ENCODE measurements around the gene TMC5.

Gene TMC5

DNA sequence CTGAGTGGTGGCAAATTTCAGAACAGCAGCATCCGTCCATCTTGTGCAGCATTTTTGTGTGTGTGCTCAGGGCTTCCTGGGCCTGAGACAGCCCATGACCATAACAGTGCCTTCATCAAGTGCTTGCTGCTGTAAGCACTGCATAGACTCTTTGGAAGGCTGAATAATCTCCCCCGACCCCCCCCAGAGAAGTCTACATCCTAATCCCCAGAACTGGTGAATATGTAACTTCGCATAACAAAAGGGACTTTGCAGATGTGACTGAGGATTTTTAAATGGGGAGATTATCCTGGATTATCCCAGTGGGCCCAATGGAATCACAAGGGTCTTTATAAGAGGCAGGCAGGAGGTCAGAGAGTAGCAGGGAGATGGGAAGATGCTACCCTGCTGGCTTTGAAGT is 50.6 kb downstream of the TMC5 start:
- FAIRE-seq = no peak

DNA sequence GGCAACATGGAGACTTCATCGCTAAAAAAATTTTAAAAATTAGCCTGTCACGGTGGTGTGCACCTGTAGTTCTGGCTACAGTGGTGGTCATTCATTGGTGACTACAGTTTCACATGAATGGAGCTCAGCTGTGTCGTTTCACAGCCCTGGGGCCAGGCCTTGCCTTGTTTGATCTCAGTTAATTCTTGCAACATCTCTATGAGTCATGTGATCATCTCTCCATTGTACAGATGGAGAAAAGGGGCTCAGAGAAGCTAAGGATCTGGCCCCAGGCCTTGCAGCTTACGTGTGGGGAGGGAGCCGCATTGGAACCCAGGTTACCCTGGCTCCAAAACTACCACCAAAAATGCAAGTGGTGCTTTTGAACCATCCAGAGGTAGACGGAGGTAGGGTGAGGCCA is 54.8 kb downstream of the TMC5 start:
- FAIRE-seq = no peak

DNA sequence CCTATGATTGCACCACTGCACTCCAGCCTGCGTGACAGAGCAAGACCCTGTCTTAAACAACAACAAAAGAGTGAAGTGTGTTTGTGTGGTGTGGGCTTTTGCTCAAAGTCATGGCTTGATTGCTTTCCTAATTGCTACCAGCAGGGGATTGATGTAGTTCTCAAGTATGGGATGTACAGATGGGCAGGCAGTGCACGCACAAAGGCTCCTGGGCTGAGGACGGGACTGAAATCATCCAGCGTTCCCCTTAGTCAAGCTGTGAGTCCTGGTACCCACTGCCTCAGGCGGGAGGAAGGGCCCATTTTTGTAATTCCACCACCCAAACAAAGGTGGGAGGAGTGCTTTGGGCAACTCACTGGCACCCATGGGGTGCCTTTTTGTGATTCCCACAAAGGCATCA is 56.9 kb downstream of the TMC5 start:
- FAIRE-seq = no peak

DNA sequence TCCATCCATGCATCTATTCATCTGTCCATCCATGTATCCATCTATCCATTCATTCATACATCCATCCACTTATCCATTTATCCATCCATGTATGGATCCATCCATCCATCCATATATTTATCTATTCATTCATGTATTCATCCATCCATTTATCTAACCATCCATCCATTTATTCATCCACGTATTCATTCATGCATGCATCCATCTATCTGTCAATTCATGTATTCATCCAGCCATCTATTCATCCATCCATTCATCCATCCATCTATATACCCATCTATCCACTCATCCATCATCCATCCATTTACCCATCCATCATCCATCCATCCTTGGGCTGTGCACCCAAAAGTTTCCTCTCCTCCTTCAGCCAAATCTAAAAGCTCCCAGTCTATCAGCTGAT is 60.8 kb downstream of the TMC5 start:
- no peak for FAIRE-seq

DNA sequence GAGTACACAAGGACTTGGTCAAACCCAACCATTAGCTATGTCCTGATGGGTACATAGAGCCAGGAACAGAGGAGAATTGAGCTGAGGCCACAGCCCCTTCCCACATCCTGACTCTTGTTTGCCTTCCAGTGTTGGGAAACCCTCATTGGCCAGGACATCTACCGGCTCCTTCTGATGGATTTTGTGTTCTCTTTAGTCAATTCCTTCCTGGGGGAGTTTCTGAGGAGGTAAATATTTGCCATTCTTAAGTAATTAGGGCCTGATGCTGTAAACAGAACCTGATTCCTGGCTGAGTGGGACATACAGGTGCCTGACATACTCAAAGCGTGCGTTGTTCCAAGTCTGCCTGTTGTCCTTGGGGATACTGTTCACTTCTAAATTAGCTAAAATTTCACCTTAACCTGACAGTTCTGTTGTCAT is 61.6 kb downstream of the TMC5 start:
- no peak for FAIRE-seq

DNA sequence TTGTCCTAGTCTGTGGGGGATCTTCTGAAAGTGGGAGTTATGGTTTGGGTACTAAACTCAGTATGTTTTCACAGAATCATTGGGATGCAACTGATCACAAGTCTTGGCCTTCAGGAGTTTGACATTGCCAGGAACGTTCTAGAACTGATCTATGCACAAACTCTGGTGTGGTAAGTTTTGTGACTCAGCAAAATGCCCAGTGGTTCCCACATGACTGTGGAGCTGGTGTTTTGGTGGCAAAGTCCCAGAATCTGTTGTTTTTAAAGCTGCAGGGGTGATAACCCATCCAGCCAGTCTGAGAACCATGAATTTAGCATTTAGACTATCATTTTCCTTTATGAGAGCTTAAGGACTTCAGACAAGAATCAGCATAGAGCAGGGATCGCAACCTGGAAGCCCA is 63.6 kb downstream of the TMC5 start:
- FAIRE-seq = no peak

DNA sequence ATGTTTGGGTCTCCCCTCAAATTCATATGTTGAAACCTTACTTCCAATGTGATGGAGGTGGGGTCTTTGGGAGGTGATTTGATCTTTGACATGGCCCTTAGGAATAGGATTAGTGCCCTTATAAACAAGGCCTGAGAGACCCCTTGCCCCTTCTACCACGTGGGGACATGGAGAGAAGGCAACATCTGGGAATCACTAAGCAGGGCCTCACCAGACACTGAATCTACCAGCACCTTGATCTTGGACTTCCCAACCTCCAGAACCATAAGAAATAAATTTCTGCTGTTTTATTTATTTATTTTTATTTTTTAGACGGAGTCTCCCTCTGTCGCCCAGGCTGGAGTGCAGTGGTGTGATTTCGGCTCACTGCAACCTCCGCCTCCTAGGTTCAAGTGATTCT is 64.1 kb downstream of the TMC5 start:
- no peak for FAIRE-seq

DNA sequence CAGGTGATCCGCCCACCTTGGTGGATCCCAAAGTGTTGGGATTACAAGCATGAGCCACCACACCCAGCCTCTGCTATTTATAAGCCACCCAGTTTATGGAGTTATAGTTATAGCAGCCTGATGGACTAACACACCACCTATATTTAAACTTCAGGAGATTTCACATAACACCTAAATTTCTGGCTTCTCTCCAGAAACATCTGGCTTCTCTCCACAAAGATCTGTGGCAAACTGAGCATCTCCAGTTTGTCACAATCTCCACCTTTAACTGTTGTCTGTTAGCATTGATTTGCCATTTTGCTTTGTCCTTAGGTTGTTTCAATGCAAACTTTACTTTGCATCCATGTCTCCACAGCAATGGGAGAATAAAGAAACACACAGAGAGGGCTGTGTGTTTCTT is 64.6 kb downstream of the TMC5 start:
- FAIRE-seq = no peak

DNA sequence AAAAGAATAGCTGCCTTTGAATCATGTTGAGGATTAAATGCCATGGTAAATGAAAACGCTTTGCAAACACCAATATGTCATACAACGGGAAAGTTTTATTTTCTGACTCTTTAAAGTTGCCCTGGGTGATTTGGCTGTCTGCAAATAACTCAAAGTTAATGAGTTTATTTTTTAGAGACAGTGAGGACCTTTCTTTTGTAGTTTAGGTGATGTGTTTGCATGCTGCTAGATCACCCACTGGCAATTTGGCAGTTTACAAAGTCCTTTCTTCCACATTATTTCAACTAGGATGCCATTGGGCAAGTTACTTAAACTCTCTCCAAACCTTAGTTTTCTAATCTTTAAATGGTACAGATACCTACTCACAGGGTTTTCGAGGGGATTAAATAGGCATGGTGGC is 66.4 kb downstream of the TMC5 start:
- FAIRE-seq = no peak

DNA sequence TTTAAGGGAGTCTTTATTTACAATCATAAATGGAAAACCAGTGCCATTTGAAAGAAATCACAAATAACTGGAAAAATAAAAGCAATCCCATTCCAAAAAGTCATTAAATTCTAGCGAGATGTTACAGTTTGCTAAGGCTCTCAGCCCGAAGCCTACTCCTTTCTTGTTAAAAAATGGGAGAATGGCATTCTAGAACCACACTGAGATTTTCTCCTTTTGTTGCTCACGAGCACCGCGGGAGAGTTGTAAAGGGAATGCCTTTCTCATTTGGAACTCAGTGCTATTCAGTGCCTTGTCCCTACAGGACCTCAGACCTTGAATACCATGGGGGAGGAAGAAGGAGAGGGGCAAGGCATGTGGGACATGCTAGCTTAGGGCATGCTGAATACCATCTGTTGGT is 67.9 kb downstream of the TMC5 start:
- FAIRE-seq = no peak

DNA sequence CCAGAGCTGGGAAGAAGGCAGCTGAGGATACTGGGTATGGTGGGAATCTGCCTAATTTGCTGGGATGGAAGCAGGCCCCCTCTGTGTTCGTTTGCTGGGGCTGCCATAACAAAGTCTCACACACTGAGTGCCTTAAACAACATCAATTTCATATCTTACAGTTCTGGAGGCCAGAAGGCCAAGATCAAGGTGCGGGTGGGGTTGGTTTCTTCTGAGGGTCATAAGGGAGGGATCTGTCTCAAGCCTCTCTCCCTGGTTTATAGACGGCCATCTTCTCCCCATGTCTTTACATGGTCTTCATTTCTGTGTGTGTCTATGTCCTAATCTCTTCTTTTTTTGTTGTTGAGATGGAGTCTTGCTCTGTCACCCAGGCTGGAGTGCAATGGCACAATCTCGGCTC is 68.4 kb downstream of the TMC5 start:
- FAIRE-seq = no peak

DNA sequence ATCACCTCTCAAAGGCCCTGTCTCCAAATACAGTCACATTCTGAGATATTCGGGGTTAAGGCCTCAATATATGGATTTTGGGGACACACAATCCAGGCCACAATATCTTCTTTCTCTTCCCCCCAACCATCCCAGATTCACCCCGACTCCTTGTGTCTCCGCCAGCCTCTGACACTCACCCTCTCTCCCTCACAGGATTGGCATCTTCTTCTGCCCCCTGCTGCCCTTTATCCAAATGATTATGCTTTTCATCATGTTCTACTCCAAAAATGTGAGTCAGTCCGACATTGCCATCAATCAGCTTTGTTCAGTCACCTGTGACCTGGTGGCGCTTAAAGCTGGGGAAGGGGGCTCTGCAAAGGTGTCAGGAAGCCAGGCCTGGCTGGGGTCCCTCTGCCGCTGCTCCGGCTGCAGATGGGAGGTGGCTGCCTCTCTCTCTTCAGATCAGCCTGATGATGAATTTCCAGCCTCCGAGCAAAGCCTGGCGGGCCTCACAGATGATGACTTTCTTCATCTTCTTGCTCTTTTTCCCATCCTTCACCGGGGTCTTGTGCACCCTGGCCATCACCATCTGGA is 69.2 kb downstream of the TMC5 start:
- FAIRE-seq = no peak

DNA sequence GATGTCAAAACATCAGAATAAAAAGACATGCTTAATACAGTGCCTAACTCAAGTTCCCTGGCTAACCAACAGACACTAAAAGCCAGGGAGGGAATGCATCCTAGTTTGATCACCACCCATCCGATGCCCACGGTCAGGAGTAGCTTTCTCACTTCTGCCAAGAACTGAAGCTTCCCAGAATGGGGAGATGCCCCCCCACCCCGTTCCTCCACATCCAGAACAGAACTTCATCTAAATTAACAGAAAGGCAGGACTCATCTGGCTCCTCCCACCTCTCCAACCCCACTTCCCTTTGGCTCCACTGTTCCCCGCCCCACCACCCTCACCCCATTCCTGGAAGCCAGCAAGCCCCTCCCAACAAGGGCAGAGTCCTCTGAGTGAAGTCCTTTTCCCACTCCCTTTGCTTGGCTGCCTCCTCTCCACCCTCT is 70.5 kb downstream of the TMC5 start:
- FAIRE-seq = no peak

DNA sequence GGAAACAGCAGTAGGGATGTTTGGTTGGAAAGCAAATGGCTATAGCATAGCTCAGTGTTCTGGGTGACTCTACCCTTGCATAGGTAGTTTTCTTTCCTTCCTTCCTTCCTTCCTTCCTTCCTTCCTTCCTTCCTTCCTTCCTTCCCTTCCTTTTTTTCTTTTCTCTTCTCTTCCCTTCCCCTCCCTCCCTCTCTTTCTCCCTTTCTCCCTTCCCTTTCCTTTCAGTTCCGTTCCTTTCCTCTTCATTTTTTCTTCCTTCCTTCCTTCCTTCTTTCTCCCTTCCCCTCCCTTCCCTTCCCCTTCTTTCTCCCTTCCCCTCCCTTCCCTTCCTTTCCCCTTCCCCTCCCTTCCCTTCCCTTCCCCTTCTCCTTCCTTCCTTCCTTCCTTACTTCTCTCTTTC is 72.9 kb downstream of the TMC5 start:
- FAIRE-seq = no peak

DNA sequence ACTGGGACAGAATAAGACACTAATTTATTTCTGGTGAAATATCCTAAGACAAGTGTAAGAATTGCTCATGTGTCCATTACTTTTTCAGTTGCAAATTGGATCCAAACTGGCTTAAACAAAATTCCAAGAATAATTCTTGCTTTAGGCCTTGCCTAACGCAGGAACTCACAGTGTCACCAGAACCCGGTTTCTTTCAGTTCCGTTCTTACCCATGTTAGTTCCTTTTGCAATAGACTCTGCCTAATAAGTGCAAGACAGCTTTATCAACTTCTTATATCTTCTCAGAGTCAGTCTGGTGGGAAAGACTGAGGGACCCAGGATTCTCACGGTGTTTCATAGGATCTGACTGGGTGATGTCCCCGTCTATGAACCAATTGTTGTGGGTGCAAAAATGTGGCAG is 79.5 kb downstream of the TMC5 start:
- FAIRE-seq = no peak

DNA sequence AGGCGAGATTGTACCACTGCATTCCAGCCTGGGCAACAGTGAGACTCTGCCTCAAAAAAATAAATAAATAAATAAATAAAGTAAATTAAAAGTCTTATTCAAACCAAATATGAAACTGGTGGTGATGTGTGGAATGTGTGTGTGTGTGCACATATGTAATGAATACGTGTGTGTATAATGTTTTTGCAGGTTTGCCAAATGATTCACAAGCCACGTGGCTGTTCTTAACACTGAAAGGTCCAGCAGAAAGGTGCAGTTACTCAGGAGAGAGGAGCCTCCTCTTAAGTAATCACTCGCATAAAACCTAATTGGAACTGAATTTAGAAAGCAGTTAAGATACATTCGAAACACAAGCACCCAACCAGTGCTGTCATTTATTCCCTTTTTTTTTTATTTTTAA is 81.3 kb downstream of the TMC5 start:
- FAIRE-seq = no peak

DNA sequence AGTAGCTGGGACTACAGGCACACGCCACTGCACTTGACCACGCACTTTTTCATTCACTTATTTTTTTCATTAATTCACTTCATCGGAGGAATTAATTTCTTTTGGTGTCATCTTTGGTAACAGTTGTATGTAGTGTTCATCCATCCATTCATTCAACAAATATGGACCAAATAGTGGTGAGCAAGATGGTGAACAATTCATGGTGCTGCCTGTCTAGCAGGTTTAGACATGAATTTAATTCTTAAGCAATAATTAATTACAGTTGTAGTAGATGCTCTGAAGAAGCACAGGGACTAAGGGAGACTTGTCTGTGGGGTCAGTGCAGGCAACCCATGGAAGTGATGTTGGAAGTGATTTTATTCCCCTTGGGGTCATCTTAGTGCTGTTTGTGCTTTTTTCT is 81.8 kb downstream of the TMC5 start:
- FAIRE-seq = no peak

DNA sequence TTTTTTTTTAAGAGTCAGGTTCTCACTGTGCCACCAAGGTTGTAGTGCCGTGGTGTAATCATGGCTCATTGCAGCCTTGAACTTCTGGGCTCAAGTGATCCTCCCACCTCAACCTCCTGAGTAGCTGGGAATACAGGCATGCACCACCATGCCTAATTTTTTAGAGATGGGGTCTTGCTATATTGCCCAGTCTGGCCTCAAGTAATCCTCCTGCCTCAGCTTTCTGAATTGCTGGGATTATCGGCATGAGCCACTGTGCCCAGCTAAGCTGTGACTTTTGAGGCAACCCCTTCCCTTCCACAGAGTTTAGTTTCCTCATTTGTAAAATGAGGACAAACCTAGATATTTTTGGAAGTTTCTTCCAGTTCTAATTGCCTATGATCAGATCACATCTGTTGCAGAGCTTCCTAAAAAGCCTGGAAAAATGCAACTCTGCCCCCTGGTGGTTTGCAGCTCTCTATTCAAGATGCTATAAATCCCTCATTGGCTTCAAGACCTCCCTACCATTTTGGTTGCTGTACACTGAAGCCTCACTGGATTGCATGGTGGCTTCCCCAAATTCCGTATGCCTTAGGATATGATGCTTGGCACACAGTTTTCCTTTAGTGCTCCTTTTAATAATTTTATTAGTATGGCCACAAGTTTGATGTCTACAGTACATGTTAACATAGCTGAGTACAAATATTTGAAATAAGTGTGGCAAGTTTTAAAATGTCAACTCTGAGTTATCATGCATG is 84.9 kb downstream of the TMC5 start:
- no peak for FAIRE-seq

DNA sequence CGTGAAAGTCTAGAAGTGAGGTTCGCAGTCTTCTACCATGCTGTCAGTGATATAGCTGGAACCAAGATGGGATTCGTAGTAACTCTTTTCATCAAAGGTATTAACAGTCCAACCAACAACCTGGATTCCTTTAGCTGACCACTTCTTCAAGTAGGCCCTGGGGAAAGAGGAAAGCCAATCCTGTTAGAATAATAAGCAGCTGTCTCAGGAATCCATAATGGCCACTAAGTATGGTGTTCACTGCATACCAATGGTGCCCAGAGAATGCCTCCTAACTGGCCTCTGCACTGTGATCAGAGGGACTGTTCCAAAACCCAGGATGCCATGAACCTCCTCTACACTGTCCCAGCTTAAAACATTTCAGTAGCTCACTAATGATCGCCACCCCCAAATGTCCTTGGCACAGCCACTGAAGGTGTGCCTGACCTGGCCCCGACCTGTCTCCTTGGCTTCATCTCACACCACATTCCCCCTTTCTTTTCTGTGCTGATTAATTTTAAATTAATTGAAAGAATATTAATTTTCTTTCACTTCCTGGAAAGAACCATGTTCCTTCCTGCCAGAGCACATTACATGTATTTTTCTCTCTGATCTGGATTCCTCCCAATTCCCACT is 85.9 kb downstream of the TMC5 start:
- no peak for FAIRE-seq

DNA sequence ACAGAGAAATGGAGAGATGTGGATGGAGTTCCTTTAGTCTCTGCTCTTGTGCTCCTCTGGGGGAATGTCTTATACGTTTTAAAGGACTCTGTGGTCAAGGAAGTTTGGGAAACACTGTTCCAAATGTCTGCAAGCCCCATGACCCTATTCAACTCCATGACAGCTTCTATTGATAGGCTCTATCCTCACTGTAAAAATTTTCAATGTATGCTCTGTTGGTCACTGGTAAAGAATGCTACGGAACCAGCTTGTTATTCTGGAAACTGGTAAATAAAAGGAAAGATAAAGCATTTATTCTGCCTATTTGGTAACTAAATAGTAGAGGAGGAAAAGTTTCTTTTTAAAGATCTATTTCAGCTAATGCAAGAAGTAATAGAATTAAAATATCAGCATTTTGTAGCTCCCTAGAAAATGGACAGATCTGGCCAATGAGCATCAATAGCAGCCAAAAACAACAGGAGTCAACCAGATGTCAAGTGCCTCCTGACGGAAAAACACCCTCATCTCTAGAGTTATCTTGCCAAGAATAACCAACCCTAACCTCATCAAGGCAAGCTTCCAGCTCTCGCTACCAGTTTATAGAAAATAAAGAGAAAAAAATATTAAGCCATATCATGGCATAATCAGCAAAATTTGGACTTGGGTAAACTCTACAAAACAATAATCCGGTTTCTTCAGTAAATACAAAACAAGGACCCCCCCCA is 88.1 kb downstream of the TMC5 start:
- FAIRE-seq = no peak

DNA sequence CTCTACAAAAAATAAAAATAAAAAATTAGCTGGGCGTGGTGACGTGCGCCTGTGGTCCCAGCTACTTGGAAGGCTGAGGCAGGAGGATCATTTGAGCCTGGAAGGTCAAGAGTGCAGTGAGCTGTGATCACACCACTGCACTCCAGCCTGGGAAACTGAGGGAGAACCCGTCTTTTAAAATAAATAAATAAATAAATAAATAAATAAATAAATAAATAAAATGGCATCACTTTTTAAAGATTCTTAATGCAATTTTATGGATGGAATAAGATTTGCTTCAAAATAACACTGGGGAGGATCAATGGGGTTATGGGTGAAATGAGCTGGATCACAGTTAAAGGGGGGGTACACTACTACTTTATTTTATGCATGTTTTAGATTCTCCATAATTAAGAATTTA is 89.3 kb downstream of the TMC5 start:
- FAIRE-seq = no peak

DNA sequence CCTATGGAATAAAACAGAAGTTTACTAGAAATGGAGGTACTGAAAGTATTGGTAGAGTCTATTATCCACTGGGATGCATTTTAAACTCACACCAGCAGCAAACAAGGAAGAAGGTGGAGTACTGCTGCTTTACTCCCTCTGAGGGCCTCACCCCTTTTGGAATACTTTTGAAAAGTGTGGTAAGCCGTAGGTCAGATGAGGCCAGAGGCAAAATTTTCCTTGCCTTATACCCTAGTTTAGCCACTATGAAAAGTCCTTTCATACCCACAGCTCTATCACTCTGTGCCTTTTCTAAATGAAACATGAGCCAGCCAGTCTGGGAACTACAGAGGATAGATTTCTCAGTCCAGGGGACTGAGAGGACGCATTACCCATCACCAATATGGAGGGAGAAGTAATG is 90.2 kb downstream of the TMC5 start:
- FAIRE-seq = no peak

DNA sequence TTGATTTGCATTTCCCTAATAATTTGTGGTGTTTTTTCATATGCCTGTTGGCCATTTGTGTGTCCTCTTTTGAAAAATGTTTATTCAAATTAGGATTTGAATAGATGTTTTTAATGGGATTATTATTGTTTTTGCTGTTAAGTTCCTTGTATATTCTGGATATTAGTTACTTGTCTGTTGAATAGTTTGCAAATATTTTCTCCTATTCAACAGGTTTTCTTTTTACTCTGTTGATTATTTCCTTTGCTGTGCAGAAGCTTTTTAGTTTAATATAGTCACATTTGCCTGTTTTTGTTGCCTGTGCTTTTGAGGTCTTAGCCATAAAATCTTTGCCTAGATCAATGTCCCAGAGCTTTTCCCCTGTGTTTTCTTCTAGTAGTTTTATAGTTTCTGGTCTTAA is 94.6 kb downstream of the TMC5 start:
- FAIRE-seq = no peak
